Liver (tissue), 9 donors: ENCODE measurements around the gene PDLIM7. TPM values are rescaled to one million over a fixed set of nuclear protein-coding genes. Genes with fewer than 3 reads are reported as not detected.

ENCODE experiments used
- DNase-seq: peaks from one replicate; pipeline ENCODE4 v3.0.0-alpha.2; 2017; ENCODE audit warnings: low spot score
- H3K27ac ChIP-seq, 2 donors: one replicate each; pipeline ENCODE4 v1.7.0; 2013; ENCODE audit warnings: inconsistent platforms in 2 of 2, low read length in 2 of 2, control low read depth in 1 of 2, low read depth in 1 of 2, mild to moderate bottlenecking in 1 of 2
- H3K27me3 ChIP-seq, 4 donors: one replicate each; pipeline versions ENCODE4 v1.6.1 to v1.7.0; 2013; ENCODE audit warnings: low read length in 3 of 4, inconsistent platforms in 1 of 4, mild to moderate bottlenecking in 1 of 4, moderate library complexity in 1 of 4; ENCODE audit not compliant: control insufficient read depth in 4 of 4, insufficient read depth in 4 of 4
- H3K36me3 ChIP-seq, 4 donors: one replicate each; pipeline versions ENCODE4 v1.6.1 to v1.7.0; 2013; ENCODE audit warnings: low read length in 3 of 4, mild to moderate bottlenecking in 3 of 4, low read depth in 1 of 4, moderate library complexity in 1 of 4; ENCODE audit not compliant: control insufficient read depth in 4 of 4, insufficient read depth in 3 of 4
- H3K4me1 ChIP-seq, 4 donors: one replicate each; pipeline versions ENCODE4 v1.6.1 to v1.7.0; 2013; ENCODE audit warnings: low read length in 3 of 4, mild to moderate bottlenecking in 3 of 4, moderate library complexity in 1 of 4; ENCODE audit not compliant: control insufficient read depth in 4 of 4, insufficient read depth in 4 of 4
- H3K4me3 ChIP-seq, 3 donors: one replicate each; pipeline versions ENCODE4 v1.6.1 to v1.7.0; 2013; ENCODE audit warnings: low read length in 3 of 3, control low read depth in 1 of 3, low read depth in 1 of 3, mild to moderate bottlenecking in 1 of 3
- H3K9ac ChIP-seq, 2 donors: one replicate each; pipeline ENCODE4 v1.7.0; 2013; ENCODE audit warnings: low read length in 2 of 2, mild to moderate bottlenecking in 2 of 2, moderate library complexity in 2 of 2, control low read depth in 1 of 2, low read depth in 1 of 2
- H3K9me3 ChIP-seq, 4 donors: one replicate each; pipeline versions ENCODE4 v1.6.1 to v1.7.0; 2013; ENCODE audit warnings: low read length in 3 of 4; ENCODE audit not compliant: control insufficient read depth in 4 of 4
- ATF3 ChIP-seq: IDR thresholded peaks from 2 replicates; pipeline ENCODE4 v1.6.1; 2016; ENCODE audit warnings: antibody characterized with exemption
- CTCF ChIP-seq: fragments of 150-350 bp; IDR thresholded peaks from 2 replicates; pipeline ENCODE4 v1.5.1; 2017; ENCODE audit warnings: improper control_type of control experiment, low read depth, low read length; ENCODE audit not compliant: missing input control
- EGR1 ChIP-seq, 2 donors: IDR thresholded peaks; 2 replicates each; pipeline ENCODE4 v1.6.1; 2016 to 2018; ENCODE audit warnings: antibody characterized with exemption in 2 of 2, low read depth in 2 of 2
- FOXA1 ChIP-seq: IDR thresholded peaks from 2 replicates; pipeline ENCODE4 v1.6.1; 2016; ENCODE audit warnings: antibody characterized with exemption
- FOXA2 ChIP-seq: IDR thresholded peaks from 2 replicates; pipeline ENCODE4 v1.6.1; 2016; ENCODE audit warnings: antibody characterized with exemption
- GABPA ChIP-seq, 2 donors: IDR thresholded peaks in 1 of 2; conservative IDR thresholded peaks in 1 of 2; 2 replicates each; pipeline ENCODE4 v1.6.1; 2016; ENCODE audit warnings: antibody characterized with exemption in 2 of 2, mild to moderate bottlenecking in 1 of 2, moderate library complexity in 1 of 2
- HNF4A ChIP-seq, 2 donors: conservative IDR thresholded peaks; 2 replicates each; pipeline ENCODE4 v1.6.1; 2016; ENCODE audit warnings: antibody characterized with exemption in 2 of 2, mild to moderate bottlenecking in 2 of 2
- HNF4G ChIP-seq: IDR thresholded peaks from 2 replicates; pipeline ENCODE4 v1.6.1; 2016; ENCODE audit warnings: antibody characterized with exemption
- JUND ChIP-seq, 2 donors: IDR thresholded peaks; 2 replicates each; pipeline ENCODE4 v1.6.1; 2016; ENCODE audit warnings: antibody characterized with exemption in 2 of 2
- NR2F2 ChIP-seq: IDR thresholded peaks from 2 replicates; pipeline ENCODE4 v1.6.1; 2016; ENCODE audit warnings: antibody characterized with exemption
- RAD21 ChIP-seq, 2 donors: IDR thresholded peaks; 2 replicates each; pipeline ENCODE4 v1.6.1; 2016; ENCODE audit warnings: antibody characterized with exemption in 2 of 2, mild to moderate bottlenecking in 2 of 2
- REST ChIP-seq: IDR thresholded peaks from 2 replicates; pipeline ENCODE4 v1.6.1; 2016; ENCODE audit warnings: antibody characterized with exemption, mild to moderate bottlenecking
- RXRA ChIP-seq, 2 donors: IDR thresholded peaks; 2 replicates each; pipeline ENCODE4 v1.6.1; 2017 to 2018; ENCODE audit warnings: antibody characterized with exemption in 2 of 2, mild to moderate bottlenecking in 1 of 2
- SP1 ChIP-seq: IDR thresholded peaks from 2 replicates; pipeline ENCODE4 v1.6.1; 2018; ENCODE audit warnings: antibody characterized with exemption, mild to moderate bottlenecking
- TAF1 ChIP-seq: conservative IDR thresholded peaks from 2 replicates; pipeline ENCODE4 v1.6.1; 2016; ENCODE audit warnings: antibody characterized with exemption, mild to moderate bottlenecking
- YY1 ChIP-seq: IDR thresholded peaks from 2 replicates; pipeline ENCODE4 v1.6.1; 2016; ENCODE audit warnings: antibody characterized with exemption, mild to moderate bottlenecking
- ZBTB33 ChIP-seq: IDR thresholded peaks from 2 replicates; pipeline ENCODE4 v1.6.1; 2016; ENCODE audit warnings: antibody characterized with exemption
- WGBS: extraction: QIAGEN DNeasy Blood & Tissue Kit; methylation state at CpG from one replicate; pipeline ENCODE4 v1.1.7; 2013; 5-methylcytosine and 5-hydroxymethylcytosine counted together
- polyA plus RNA-seq, 2 donors: library from polyadenylated mRNA; stranded (reverse) in 1 of 2; unstranded in 1 of 2; fragments of 200-250 nt in 1 of 2; fragments of >200 nt in 1 of 2; fragmentation: Nextera tagmentation in 1 of 2; extraction: Ambion mirVana in 1 of 2; gene quantifications; one replicate each; pipeline versions ENCODE4 v1.2.1 to v1.2.3, GENCODE V29; 2013 to 2015
- total RNA-seq, 2 donors: library from RNA; depleted of rRNA; stranded (reverse); fragments of >200 nt; gene quantifications; one replicate each; pipeline ENCODE4 v1.2.3, GENCODE V29; 2014
- TF ChIP-seq, protein P1 (sequence below): IDR thresholded peaks from 2 replicates; pipeline ENCODE4 v1.6.1; 2016; ENCODE audit warnings: antibody characterized with exemption
- donor health status: healthy.
- donor health status: healthy.
- donor health status: healthy.
- donor health status: healthy.
- donor health status: healthy.

PDLIM7 gene
- total and polyA plus RNA-seq, 4 donors: 5.5 to 36.0 (median 8.5) TPM

GRCh38 chr5:177511181-177511580 is 13.8 kb upstream of the PDLIM7 start:
- peaks cover 12 to 49% (median 14%) of the 10 kb centered on the region in 4 donors for H3K36me3 ChIP-seq
- no peak overlapping the region for H3K4me3 ChIP-seq
- H3K9ac ChIP-seq: no peak overlapping the region
- TF ChIP-seq GABPA (IDR thresholded peaks at IDR 0.05 in 1 of 2, conservative IDR thresholded peaks at IDR 0.05 in 1 of 2): no peak
- no peak for TF ChIP-seq CTCF
- TF ChIP-seq JUND (IDR thresholded peaks at IDR 0.05): no peak
- TF ChIP-seq YY1: no peak
- TF ChIP-seq EGR1 (IDR thresholded peaks at IDR 0.05; ENCODE audit: low read depth in 2 of 2): no peak
- no peak for TF ChIP-seq TAF1
- no peak for TF ChIP-seq HNF4A (conservative IDR thresholded peaks at IDR 0.05)
- TF ChIP-seq ZBTB33: no peak
- TF ChIP-seq HNF4G: no peak
- no peak for TF ChIP-seq SP1
- TF ChIP-seq NR2F2: no peak
- no peak for TF ChIP-seq RXRA (IDR thresholded peaks at IDR 0.05)
- TF ChIP-seq REST: no peak
- no peak for TF ChIP-seq ATF3
- no peak for TF ChIP-seq RAD21 (IDR thresholded peaks at IDR 0.05)
- TF ChIP-seq FOXA2: no peak
- no peak for TF ChIP-seq FOXA1
- TF ChIP-seq, protein P1, sequence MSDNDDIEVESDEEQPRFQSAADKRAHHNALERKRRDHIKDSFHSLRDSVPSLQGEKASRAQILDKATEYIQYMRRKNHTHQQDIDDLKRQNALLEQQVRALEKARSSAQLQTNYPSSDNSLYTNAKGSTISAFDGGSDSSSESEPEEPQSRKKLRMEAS: no peak
- DNase-seq: no peak
- 96% methylated on average over 5 of the region's 5 CpGs for WGBS
- no peaks in the 10 kb centered on the region for H3K27me3 ChIP-seq
- H3K9me3 ChIP-seq: no peaks in the 10 kb centered on the region
- peak overlapping the region in 1 of 2 donors; percentile 59 for H3K27ac ChIP-seq
- H3K4me1 ChIP-seq: peaks cover 6 to 30% (median 12%) of the 10 kb centered on the region in 4 donors
